HepG2 (cell line): ENCODE results near the gene TRIM44. TPM values are rescaled to one million over a fixed set of nuclear protein-coding genes. Genes with fewer than 3 reads are reported as not detected.

ENCODE experiments used
- ATAC-seq: fragments of 200-7000 bp; cut with Tn5 transposase; 3 replicates; pipeline ENCODE4 v1.9.1; 2020; ENCODE audit warnings: mild to moderate bottlenecking, moderate library complexity
- BruUV-seq: library from RNA; stranded (reverse); fragments of 400-500 nt; replicated peaks from 2 replicates; lab custom pipeline; 2021; lab: Mats Ljungman, UMichigan
- CTCF ChIA-PET: fragments of 300-600 bp; formaldehyde crosslinking; extraction: SDS; loops from one replicate; lab custom pipeline; 2021; ENCODE audit warnings: low total read pairs, inconsistent platforms, low intra/inter-chr PET ratio; lab: Yijun Ruan, JAX
- POLR2A ChIA-PET: fragments of 350-600 bp; sonication (Branson Sonifier 250); formaldehyde crosslinking; loops from one replicate; lab custom pipeline; 2020; ENCODE audit warnings: antibody characterized with exemption, inconsistent platforms; lab: Yijun Ruan, JAX
- DNase-seq: peaks from one replicate; pipeline ENCODE4 v3.0.0-alpha.2; 2015; ENCODE audit warnings: low spot score
- FAIRE-seq: peaks from 3 replicates; lab custom pipeline; 2011; peaks lifted over from hg19 to GRCh38; lab: Jason Lieb, UNC
- H2AFZ ChIP-seq: one replicate; pipeline ENCODE4 v1.6.1; 2011; ENCODE audit warnings: low read length, inconsistent platforms
- H3K27ac ChIP-seq: fragments of 300-600 bp; 3 replicates; pipeline ENCODE4 v1.8.0; 2011; ENCODE audit warnings: mixed run types, mild to moderate bottlenecking, mixed read lengths, low read length, inconsistent platforms; ENCODE audit not compliant: insufficient read depth; ENCODE audit errors: extremely low read length
- H3K27me3 ChIP-seq, 2 experiments: fragments of 200-600 bp in 1 of 2; 2 replicates in 1 of 2; 3 replicates in 1 of 2; pipeline versions ENCODE4 v1.6.0 to v1.8.0; 2011; ENCODE audit warnings: low read length in 2 of 2, mild to moderate bottlenecking in 2 of 2, moderate library complexity in 2 of 2, inconsistent platforms in 1 of 2; ENCODE audit not compliant: insufficient read depth in 2 of 2, control insufficient read depth in 1 of 2
- H3K36me3 ChIP-seq, 2 experiments: fragments of 200-600 bp in 1 of 2; replicated peaks in 1 of 2; 2 replicates in 1 of 2; 3 replicates in 1 of 2; pipeline versions ENCODE4 v1.5.1 to v1.8.0; 2011; ENCODE audit warnings: low read length in 2 of 2, inconsistent platforms in 1 of 2; ENCODE audit not compliant: insufficient read depth in 2 of 2, control insufficient read depth in 1 of 2
- H3K4me1 ChIP-seq: 2 replicates; pipeline ENCODE4 v1.5.1; 2012; ENCODE audit warnings: low read length, inconsistent platforms; ENCODE audit not compliant: insufficient read depth
- H3K4me2 ChIP-seq: 2 replicates; pipeline ENCODE4 v1.6.0; 2011; ENCODE audit warnings: low read depth, low read length, inconsistent platforms
- H3K4me3 ChIP-seq, 3 experiments: fragments of 200-600 bp in 1 of 3; sonication (generic), shearing (Covaris generic) in 1 of 3; replicated peaks in 1 of 3; 2 replicates each; pipeline ENCODE4 v1.5.1; 2011 to 2016; ENCODE audit warnings: low read length in 3 of 3, inconsistent platforms in 2 of 3, low read depth in 2 of 3, mild to moderate bottlenecking in 2 of 3, control low read depth in 1 of 3, mixed read lengths in 1 of 3; ENCODE audit not compliant: insufficient read depth in 1 of 3
- H3K79me2 ChIP-seq: one replicate; pipeline ENCODE4 v1.6.1; 2011; ENCODE audit warnings: low read length, inconsistent platforms; ENCODE audit not compliant: insufficient read depth
- H3K9ac ChIP-seq: 2 replicates; pipeline ENCODE4 v1.6.0; 2011; ENCODE audit warnings: mild to moderate bottlenecking, low read depth, low read length, inconsistent platforms; ENCODE audit not compliant: insufficient read depth
- H3K9me3 ChIP-seq: 2 replicates; pipeline ENCODE4 v1.5.1; 2012; ENCODE audit warnings: mild to moderate bottlenecking, low read length
- H4K20me1 ChIP-seq: 2 replicates; pipeline ENCODE4 v1.6.0; 2011; ENCODE audit warnings: inconsistent platforms, mild to moderate bottlenecking, low read length, moderate library complexity; ENCODE audit not compliant: insufficient read depth
- ASH2L ChIP-seq: fragments of 300-600, 200-600 bp; sonication (generic); IDR thresholded peaks from 2 replicates; pipeline ENCODE4 v1.7.0; 2017; ENCODE audit warnings: low read depth, mild to moderate bottlenecking, moderate library complexity, mixed read lengths, low read length; ENCODE audit not compliant: insufficient read length
- ISL2 ChIP-seq: sonication (generic); formaldehyde crosslinking; IDR thresholded peaks from 2 replicates; pipeline ENCODE4 v1.5.0; 2020; ENCODE audit warnings: missing genetic modification reagents
- ZNF383 ChIP-seq: sonication (generic); formaldehyde crosslinking; IDR thresholded peaks from 2 replicates; pipeline ENCODE4 v1.4.0; 2020; ENCODE audit warnings: missing genetic modification reagents, mild to moderate bottlenecking, borderline replicate concordance
- ZNF562 ChIP-seq: sonication (generic); formaldehyde crosslinking; IDR thresholded peaks from 2 replicates; pipeline ENCODE4 v1.8.0; 2022; ENCODE audit warnings: missing genetic modification reagents, borderline replicate concordance
- in situ Hi-C: cut with HindIII; loops from 2 replicates; pipeline ENCODE4 v1.10.0; 2017; ENCODE audit warnings: low pct_unique_long_range_greater_than_20kb; ENCODE audit not compliant: extremely low pct_ligation_motif_present
- intact Hi-C: fragments of 100-400 bp; cut with micrococcal nuclease; formaldehyde crosslinking; loops from one replicate; pipeline ENCODE4 v1.10.0; 2022; ENCODE audit not compliant: unreplicated experiment
- polyA plus RNA-seq, 8 experiments: library from polyadenylated mRNA; depleted of rRNA in 3 of 8; stranded (reverse) in 7 of 8; unstranded in 1 of 8; fragments of >200 nt; fragmentation: Illumina TruSeq in 4 of 8; extraction: Trizol in 4 of 8; gene quantifications; 2 replicates each; pipeline versions ENCODE4 v1.2.1 to v1.2.3, GENCODE V29; 2011 to 2016; ENCODE audit warnings: low read depth in 4 of 8, missing spikeins in 1 of 8, mixed read lengths in 1 of 8; ENCODE audit not compliant: insufficient read depth in 1 of 8
- total RNA-seq, 5 experiments: library from RNA; depleted of rRNA; stranded (reverse); fragments of >200 nt; fragmentation: Illumina TruSeq; extraction: Trizol; gene quantifications; 2 replicates each; pipeline ENCODE4 v1.2.3, GENCODE V29; 2016; ENCODE audit warnings: low read depth in 1 of 5
- TF ChIP-seq, protein P1 (sequence below): sonication (generic); formaldehyde crosslinking; IDR thresholded peaks from 2 replicates; pipeline ENCODE4 v1.5.0; 2020; ENCODE audit warnings: missing genetic modification reagents
- TF ChIP-seq, protein P2 (sequence below): sonication (generic); formaldehyde crosslinking; IDR thresholded peaks from 2 replicates; pipeline ENCODE4 v1.5.1; 2020; ENCODE audit warnings: missing genetic modification reagents, mild to moderate bottlenecking, borderline replicate concordance
- TF ChIP-seq, protein P3 (sequence below): sonication (generic); formaldehyde crosslinking; conservative IDR thresholded peaks from 2 replicates; pipeline ENCODE4 v1.8.1; 2023; ENCODE audit warnings: missing genetic modification reagents
- TF ChIP-seq, protein P4 (sequence below): sonication (generic); formaldehyde crosslinking; IDR thresholded peaks from 2 replicates; pipeline ENCODE4 v1.4.0; 2020; ENCODE audit warnings: low read depth, mild to moderate bottlenecking, missing genetic modification reagents

Gene TRIM44
- total and polyA plus RNA-seq, 2 of the 13 experiments (the other 11 are each of a cell fraction or from before 2014, with no cell fraction given) = 22.7 to 50.3 TPM

DNA sequence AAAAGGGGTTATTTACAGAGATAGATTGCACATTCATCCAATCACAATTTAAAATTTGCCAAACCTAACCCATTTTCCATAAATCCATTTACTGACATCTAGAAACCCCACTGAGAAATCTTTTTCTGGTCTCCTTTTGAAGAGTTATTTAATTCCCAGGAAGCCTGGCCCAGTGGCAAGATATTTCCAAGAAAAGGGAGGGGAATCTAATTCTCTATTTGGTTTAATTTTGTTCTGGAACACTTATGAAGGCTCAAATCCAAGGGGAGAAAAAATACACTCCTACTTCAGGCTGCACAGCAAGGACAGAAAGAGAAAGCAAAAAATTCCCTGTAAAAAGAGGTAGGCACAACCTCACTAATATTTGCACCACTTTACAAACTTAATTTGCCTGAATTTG is 193.1 kb downstream of the TRIM44 start:
- no peak for FAIRE-seq
- Histone ChIP-seq H3K9ac (no peak overlapping the region), H3K4me2 (no peak overlapping the region), H3K4me1 (no peaks in the 10 kb centered on the region), H3K79me2 (no peaks in the 10 kb centered on the region), H3K27ac (no peak overlapping the region), H3K4me3 (no peak overlapping the region), H2AFZ (no peak overlapping the region), H3K27me3 (peaks cover 1 to 4% of the 10 kb centered on the region in 2 experiments; a peak in 4 of 5 replicates), H3K9me3 (no peaks in the 10 kb centered on the region), H3K36me3 (no peaks in the 10 kb centered on the region), H4K20me1 (no peaks in the 10 kb centered on the region)
- POLR2A ChIA-PET = no interaction called here
- no peak for ATAC-seq
- TF ChIP-seq ISL2 (CRISPR knock-in tag) (no peak), ZNF383 (no peak), ZNF562 (CRISPR knock-in tag) (no peak), ASH2L (no peak)
- TF ChIP-seq, protein P1, sequence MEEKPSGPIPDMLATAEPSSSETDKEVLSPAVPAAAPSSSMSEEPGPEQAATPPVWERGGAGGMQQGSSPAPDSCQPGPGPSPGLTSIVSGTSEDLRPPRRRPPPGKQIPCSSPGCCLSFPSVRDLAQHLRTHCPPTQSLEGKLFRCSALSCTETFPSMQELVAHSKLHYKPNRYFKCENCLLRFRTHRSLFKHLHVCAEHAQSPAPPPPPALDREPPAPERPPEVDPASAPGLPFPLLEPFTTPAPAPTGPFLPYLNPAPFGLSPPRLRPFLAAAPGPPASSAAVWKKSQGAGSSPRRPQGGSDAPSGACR = no peak
- TF ChIP-seq, protein P2, sequence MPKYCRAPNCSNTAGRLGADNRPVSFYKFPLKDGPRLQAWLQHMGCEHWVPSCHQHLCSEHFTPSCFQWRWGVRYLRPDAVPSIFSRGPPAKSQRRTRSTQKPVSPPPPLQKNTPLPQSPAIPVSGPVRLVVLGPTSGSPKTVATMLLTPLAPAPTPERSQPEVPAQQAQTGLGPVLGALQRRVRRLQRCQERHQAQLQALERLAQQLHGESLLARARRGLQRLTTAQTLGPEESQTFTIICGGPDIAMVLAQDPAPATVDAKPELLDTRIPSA (CRISPR knock-in tag) = no peak
- TF ChIP-seq, protein P3, sequence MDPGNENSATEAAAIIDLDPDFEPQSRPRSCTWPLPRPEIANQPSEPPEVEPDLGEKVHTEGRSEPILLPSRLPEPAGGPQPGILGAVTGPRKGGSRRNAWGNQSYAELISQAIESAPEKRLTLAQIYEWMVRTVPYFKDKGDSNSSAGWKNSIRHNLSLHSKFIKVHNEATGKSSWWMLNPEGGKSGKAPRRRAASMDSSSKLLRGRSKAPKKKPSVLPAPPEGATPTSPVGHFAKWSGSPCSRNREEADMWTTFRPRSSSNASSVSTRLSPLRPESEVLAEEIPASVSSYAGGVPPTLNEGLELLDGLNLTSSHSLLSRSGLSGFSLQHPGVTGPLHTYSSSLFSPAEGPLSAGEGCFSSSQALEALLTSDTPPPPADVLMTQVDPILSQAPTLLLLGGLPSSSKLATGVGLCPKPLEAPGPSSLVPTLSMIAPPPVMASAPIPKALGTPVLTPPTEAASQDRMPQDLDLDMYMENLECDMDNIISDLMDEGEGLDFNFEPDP (CRISPR knock-in tag) = no peak
- TF ChIP-seq, protein P4, sequence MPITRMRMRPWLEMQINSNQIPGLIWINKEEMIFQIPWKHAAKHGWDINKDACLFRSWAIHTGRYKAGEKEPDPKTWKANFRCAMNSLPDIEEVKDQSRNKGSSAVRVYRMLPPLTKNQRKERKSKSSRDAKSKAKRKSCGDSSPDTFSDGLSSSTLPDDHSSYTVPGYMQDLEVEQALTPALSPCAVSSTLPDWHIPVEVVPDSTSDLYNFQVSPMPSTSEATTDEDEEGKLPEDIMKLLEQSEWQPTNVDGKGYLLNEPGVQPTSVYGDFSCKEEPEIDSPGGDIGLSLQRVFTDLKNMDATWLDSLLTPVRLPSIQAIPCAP (CRISPR knock-in tag) = no peak
- CTCF ChIA-PET = no interaction called here
- intact Hi-C loops = no loop called here
- no TSS peak for BruUV-seq
- in situ Hi-C loops = no loop called here
- DNase-seq = no peak
